Stromal cell of bone marrow (primary cell): ENCODE results near the gene PKN3.
"Not testable (repeated sequence)": the region's sequence is repeated elsewhere in the genome, so short reads cannot be mapped to it uniquely, and the experiment has no call there.

ENCODE experiments used
- DNase-seq: peaks from one replicate; pipeline ENCODE4 v3.0.0-alpha.2; 2012; ENCODE audit warnings: low read depth

Gene PKN3

GRCh38 chr9:128702445-128702948, at the start of gene PKN3:
Gene PKN3 (plus strand): TSS chr9:128702503. CDS start chr9:128702916, 413 bp downstream.
- peak; percentile 58 for DNase-seq

- no peak for DNase-seq
These were observed 48.4 kb upstream of the PKN3 start for GRCh38 chr9:128653908-128654307.

GRCh38 chr9:128654481-128654880, 47.8 kb upstream of the PKN3 start:
- DNase-seq = no peak

GRCh38 chr9:128656416-128657343, 45.6 kb upstream of the PKN3 start, which contains the start of gene DYNC2I2:
Gene DYNC2I2 (minus strand): TSS chr9:128656847. CDS start chr9:128656726, 121 bp downstream.
- peak; percentile 86 for DNase-seq

GRCh38 chr9:128657344-128657704, 45.0 kb upstream of the PKN3 start:
- no peak for DNase-seq

GRCh38 chr9:128657796-128658195, 44.5 kb upstream of the PKN3 start:
- no peak for DNase-seq

GRCh38 chr9:128666481-128666941, 35.8 kb upstream of the PKN3 start:
- DNase-seq = not testable (repeated sequence)

GRCh38 chr9:128669786-128670185, 32.5 kb upstream of the PKN3 start:
- DNase-seq = no peak

- DNase-seq = no peak
These were observed 26.9 kb upstream of the PKN3 start for GRCh38 chr9:128675382-128675781.

GRCh38 chr9:128677794-128678193, 24.5 kb upstream of the PKN3 start:
- DNase-seq = no peak

- DNase-seq = no peak
These were observed 18.8 kb upstream of the PKN3 start for GRCh38 chr9:128683340-128684064.

GRCh38 chr9:128684065-128684324, 18.3 kb upstream of the PKN3 start:
- no peak for DNase-seq

- DNase-seq = peak; percentile 65
These were observed 17.7 kb upstream of the PKN3 start for GRCh38 chr9:128684325-128685199.

GRCh38 chr9:128685636-128686489, 16.4 kb upstream of the PKN3 start:
- DNase-seq = no peak

- DNase-seq = no peak
These were observed 14.8 kb upstream of the PKN3 start for GRCh38 chr9:128687453-128687852.

- DNase-seq = peak; percentile 85
These were observed 13.6 kb upstream of the PKN3 start, which contains the start of gene SET for GRCh38 chr9:128688501-128689292. Gene SET (plus strand): TSS chr9:128689222. CDS start chr9:128689583, 361 bp downstream.

- DNase-seq = peak; percentile 27
These were observed 13.0 kb upstream of the PKN3 start for GRCh38 chr9:128689293-128689774.

GRCh38 chr9:128689820-128690683, 12.3 kb upstream of the PKN3 start:
- peak; percentile 26 for DNase-seq

GRCh38 chr9:128690684-128691034, 11.6 kb upstream of the PKN3 start:
- no peak for DNase-seq
